HTR-8/SVneo (cell line): ENCODE results near the gene ASTL.
A peak's percentile ranks its signal among the peaks of the same experiment; 100 is the strongest.

Experiments
- DNase-seq: peaks from one replicate; pipeline ENCODE4 v3.0.0; 2011; ENCODE audit warnings: low spot score, mixed read lengths; ENCODE audit not compliant: insufficient read length
- FAIRE-seq: peaks from 2 replicates; lab custom pipeline; 2011; peaks lifted over from hg19 to GRCh38; lab: Jason Lieb, UNC

Gene ASTL

GRCh38 chr2:96138179-96139145, at the start of gene ASTL:
Gene ASTL, minus strand, starts transcription at chr2:96138502. Its CDS starts 66 bp downstream, at chr2:96138436.
- FAIRE-seq (peak; percentile 68), DNase-seq (peak; percentile 76)

- DNase-seq (no peak), FAIRE-seq (peak; percentile 23)
Measured at GRCh38 chr2:96186562-96186961, 48.3 kb upstream of the ASTL start.

- FAIRE-seq (no peak), DNase-seq (no peak)
Measured at GRCh38 chr2:96185516-96185915, 47.2 kb upstream of the ASTL start.

- DNase-seq: no peak
- FAIRE-seq: peak; percentile 79
Measured at GRCh38 chr2:96184989-96185388, 46.7 kb upstream of the ASTL start.

- FAIRE-seq (no peak), DNase-seq (no peak)
Measured at GRCh38 chr2:96184188-96184587, 45.9 kb upstream of the ASTL start.

GRCh38 chr2:96181529-96181928, 43.2 kb upstream of the ASTL start:
- DNase-seq: no peak

GRCh38 chr2:96180521-96180920, 42.2 kb upstream of the ASTL start:
- FAIRE-seq (peak; percentile 13), DNase-seq (no peak)

More at GRCh38 chr2:96181529-96181928, 43.2 kb upstream of the ASTL start:
- no peak for FAIRE-seq

GRCh38 chr2:96180002-96180401, 41.7 kb upstream of the ASTL start:
- no peak for DNase-seq
- no peak for FAIRE-seq

- no peak for FAIRE-seq
- DNase-seq: no peak
Measured at GRCh38 chr2:96176661-96177060, 38.4 kb upstream of the ASTL start.

GRCh38 chr2:96175951-96176350, 37.6 kb upstream of the ASTL start:
- DNase-seq (no peak), FAIRE-seq (no peak)

- DNase-seq (peak; percentile 93), FAIRE-seq (peak; percentile 57)
Measured at GRCh38 chr2:96174251-96175144, 36.2 kb upstream of the ASTL start.

- peak; percentile 57 for FAIRE-seq
- no peak for DNase-seq
Measured at GRCh38 chr2:96171831-96172230, 33.5 kb upstream of the ASTL start.

- FAIRE-seq: no peak
- DNase-seq: no peak
Measured at GRCh38 chr2:96170626-96171025, 32.3 kb upstream of the ASTL start.

- FAIRE-seq (no peak), DNase-seq (no peak)
Measured at GRCh38 chr2:96169868-96170507, 31.7 kb upstream of the ASTL start.

GRCh38 chr2:96167407-96168013, 29.2 kb upstream of the ASTL start:
- FAIRE-seq (no peak), DNase-seq (no peak)

GRCh38 chr2:96164459-96165184, 26.3 kb upstream of the ASTL start:
- no peak for DNase-seq
- FAIRE-seq: no peak

- FAIRE-seq (no peak), DNase-seq (no peak)
Measured at GRCh38 chr2:96163768-96164429, 25.6 kb upstream of the ASTL start.

GRCh38 chr2:96163415-96163767, 25.1 kb upstream of the ASTL start:
- DNase-seq (no peak), FAIRE-seq (peak; percentile 46)

- FAIRE-seq (no peak), DNase-seq (no peak)
Measured at GRCh38 chr2:96161898-96162297, 23.6 kb upstream of the ASTL start.
